LNCaP clone FGC (cell line): Measurements from ENCODE around the gene COL23A1.

ENCODE experiments used
- DNase-seq: peaks from one replicate; pipeline ENCODE4 v3.0.0-alpha.2; 2011; ENCODE audit warnings: low read depth
- H3K4me3 ChIP-seq: 2 replicates; pipeline ENCODE4 v1.5.1; 2011; ENCODE audit warnings: mild to moderate bottlenecking, low read depth, low read length, control low read depth
- CTCF ChIP-seq: IDR thresholded peaks from 2 replicates; pipeline ENCODE4 v1.5.1; 2012; ENCODE audit warnings: mild to moderate bottlenecking; ENCODE audit not compliant: control insufficient read depth, insufficient read depth; ENCODE audit errors: extremely low read depth

The COL23A1 gene

GRCh38 chr5:178277346-178277745 is 312.8 kb downstream of the COL23A1 start:
- no peak for TF ChIP-seq CTCF
- H3K4me3 ChIP-seq = no peak overlapping the region
- no peak for DNase-seq

GRCh38 chr5:178274781-178275537 is 315.2 kb downstream of the COL23A1 start:
- DNase-seq = no peak
- no peak overlapping the region for H3K4me3 ChIP-seq
- no peak for TF ChIP-seq CTCF

- no peak overlapping the region for H3K4me3 ChIP-seq
- no peak for DNase-seq
- no peak for TF ChIP-seq CTCF
Observed at GRCh38 chr5:178273665-178274541, 316.3 kb downstream of the COL23A1 start.

- no peak overlapping the region for H3K4me3 ChIP-seq
- TF ChIP-seq CTCF = no peak
- no peak for DNase-seq
Observed at GRCh38 chr5:178273041-178273440, 317.2 kb downstream of the COL23A1 start.

- H3K4me3 ChIP-seq = no peak overlapping the region
- no peak for DNase-seq
- TF ChIP-seq CTCF = no peak
Observed at GRCh38 chr5:178272591-178272990, 317.6 kb downstream of the COL23A1 start.

- no peak overlapping the region for H3K4me3 ChIP-seq
- no peak for DNase-seq
- no peak for TF ChIP-seq CTCF
Observed at GRCh38 chr5:178271726-178272479, 318.3 kb downstream of the COL23A1 start.
